K562 (cell line): ENCODE measurements around the gene ITGA2B. TPM values are rescaled to one million over a fixed set of nuclear protein-coding genes. Genes with fewer than 3 reads are reported as not detected.

Source experiments
- ATAC-seq: fragments of 200-7000 bp; cut with Tn5 transposase; 3 replicates; pipeline ENCODE4 v1.9.1; 2020; ENCODE audit warnings: moderate library complexity
- BruUV-seq: library from RNA; stranded (reverse); fragments of 400-500 nt; replicated peaks from 2 replicates; lab custom pipeline; 2021; lab: Mats Ljungman, UMichigan
- CTCF ChIA-PET: fragments of 300-600 bp; formaldehyde crosslinking; extraction: SDS; loops from one replicate; lab custom pipeline; 2021; ENCODE audit warnings: low intra/inter-chr PET ratio; lab: Yijun Ruan, JAX
- POLR2A ChIA-PET: fragments of 300-600, 350-650 bp; sonication (Branson Sonifier 250); formaldehyde crosslinking; extraction: SDS; loops from one replicate; lab custom pipeline; 2021; ENCODE audit warnings: antibody characterized with exemption, inconsistent platforms; lab: Yijun Ruan, JAX
- DNase-seq, 4 experiments: peaks; one replicate each; pipeline versions ENCODE4 v3.0.0 to v3.0.0-alpha.2; 2011 to 2018; ENCODE audit warnings: low spot score in 3 of 4, mixed read lengths in 3 of 4; ENCODE audit errors: extremely low read depth in 1 of 4
- FAIRE-seq: peaks from 2 replicates; lab custom pipeline; 2011; peaks lifted over from hg19 to GRCh38; lab: Jason Lieb, UNC
- H2AFZ ChIP-seq: 2 replicates; pipeline ENCODE4 v1.6.0; 2011; ENCODE audit warnings: low read depth, low read length, control low read depth, inconsistent platforms
- H3K27ac ChIP-seq: fragments of 200-600 bp; 3 replicates; pipeline ENCODE4 v1.8.0; 2011; ENCODE audit warnings: low read depth, mild to moderate bottlenecking, control low read depth, inconsistent platforms, low read length, moderate library complexity, mixed read lengths; ENCODE audit errors: extremely low read depth
- H3K27me3 ChIP-seq, 2 experiments: fragments of 300-600 bp in 1 of 2; 2 replicates in 1 of 2; 3 replicates in 1 of 2; pipeline versions ENCODE4 v1.6.0 to v1.8.0; 2011; ENCODE audit warnings: inconsistent platforms in 2 of 2, low read length in 2 of 2, mild to moderate bottlenecking in 1 of 2, mixed read lengths in 1 of 2, moderate library complexity in 1 of 2; ENCODE audit not compliant: control insufficient read depth in 2 of 2, insufficient read depth in 2 of 2
- H3K36me3 ChIP-seq: fragments of 300-600 bp; 3 replicates; pipeline ENCODE4 v1.8.0; 2011; ENCODE audit warnings: mild to moderate bottlenecking, low read length, inconsistent platforms; ENCODE audit not compliant: control insufficient read depth, insufficient read depth
- H3K4me1 ChIP-seq, 2 experiments: fragments of 200-600 bp in 1 of 2; replicated peaks in 1 of 2; 2 replicates in 1 of 2; 3 replicates in 1 of 2; pipeline versions ENCODE4 v1.5.1 to v1.8.0; 2011; ENCODE audit warnings: inconsistent platforms in 2 of 2, low read length in 2 of 2, mild to moderate bottlenecking in 1 of 2, mixed read lengths in 1 of 2, moderate library complexity in 1 of 2; ENCODE audit not compliant: control insufficient read depth in 2 of 2, insufficient read depth in 2 of 2
- H3K4me2 ChIP-seq: 2 replicates; pipeline ENCODE4 v1.6.1; 2011; ENCODE audit warnings: low read length, control low read depth, inconsistent platforms, mixed read lengths; ENCODE audit not compliant: insufficient read depth
- H3K4me3 ChIP-seq: fragments of 200-600 bp; sonication (generic), shearing (Covaris generic); 2 replicates; pipeline ENCODE4 v1.5.1; 2016; ENCODE audit warnings: control low read depth, inconsistent platforms
- H3K79me2 ChIP-seq: fragments of 200-600 bp; 3 replicates; pipeline ENCODE4 v1.8.0; 2011; ENCODE audit warnings: low read length, inconsistent platforms; ENCODE audit not compliant: control insufficient read depth, insufficient read depth
- H3K9ac ChIP-seq, 2 experiments: 2 replicates each; pipeline versions ENCODE4 v1.6.0 to v1.6.1; 2011; ENCODE audit warnings: low read depth in 2 of 2, low read length in 2 of 2, control low read depth in 1 of 2, inconsistent platforms in 1 of 2, mild to moderate bottlenecking in 1 of 2, mixed read lengths in 1 of 2; ENCODE audit not compliant: insufficient read depth in 1 of 2
- H3K9me1 ChIP-seq: one replicate; pipeline ENCODE4 v1.6.0; 2011; ENCODE audit warnings: inconsistent platforms, mild to moderate bottlenecking, low read length, moderate library complexity; ENCODE audit not compliant: control insufficient read depth, insufficient read depth
- H3K9me3 ChIP-seq: replicated peaks from 2 replicates; pipeline ENCODE4 v1.5.1; 2011; ENCODE audit warnings: low read depth, low read length, inconsistent platforms; ENCODE audit not compliant: control insufficient read depth, insufficient read depth
- H4K20me1 ChIP-seq: replicated peaks from 2 replicates; pipeline ENCODE4 v1.6.1; 2011; ENCODE audit warnings: low read length, inconsistent platforms, mixed read lengths; ENCODE audit not compliant: control insufficient read depth, insufficient read depth
- C11orf30 ChIP-seq: fragments of 450-650 bp; IDR thresholded peaks from 2 replicates; pipeline ENCODE4 v1.6.1; 2016; ENCODE audit warnings: low read depth, mild to moderate bottlenecking
- CBX8 ChIP-seq: fragments of 200-600 bp; sonication (generic); IDR thresholded peaks from 2 replicates; pipeline ENCODE4 v1.6.1; 2012; ENCODE audit warnings: borderline replicate concordance, mixed run types, low read depth, mild to moderate bottlenecking, moderate library complexity, mixed read lengths, low read length, control low read depth, inconsistent platforms; ENCODE audit not compliant: poor library complexity, severe bottlenecking; ENCODE audit errors: extremely low read depth
- E2F1 ChIP-seq: sonication (generic); formaldehyde crosslinking; IDR thresholded peaks from 2 replicates; pipeline ENCODE4 v1.8.1; 2023; ENCODE audit warnings: mild to moderate bottlenecking, missing genetic modification reagents, moderate library complexity
- HMBOX1 ChIP-seq: sonication (generic); IDR thresholded peaks from 2 replicates; pipeline ENCODE4 v1.6.1; 2016
- HNRNPK ChIP-seq: fragments of 200-400 bp; formaldehyde crosslinking; IDR thresholded peaks from one replicate; pipeline ENCODE4 v1.6.1; 2018; ENCODE audit warnings: mild to moderate bottlenecking, low read depth, low read length; ENCODE audit not compliant: poor library complexity, severe bottlenecking
- KAT2B ChIP-seq: IDR thresholded peaks from one replicate; pipeline ENCODE4 v1.6.1; 2012; ENCODE audit warnings: low read depth, mild to moderate bottlenecking, control low read depth, inconsistent platforms, low read length, moderate library complexity
- L3MBTL2 ChIP-seq: fragments of 450-650 bp; IDR thresholded peaks from 2 replicates; pipeline ENCODE4 v1.6.1; 2016; ENCODE audit warnings: mild to moderate bottlenecking, moderate library complexity
- MAZ ChIP-seq, 2 experiments: fragments of 450-650 bp in 1 of 2; sonication (generic) in 1 of 2; formaldehyde crosslinking; IDR thresholded peaks in 1 of 2; conservative IDR thresholded peaks in 1 of 2; 2 replicates each; pipeline versions ENCODE4 v1.4.0 to v1.5.0; 2020; ENCODE audit warnings: mild to moderate bottlenecking in 1 of 2, missing genetic modification reagents in 1 of 2
- NONO ChIP-seq, 2 experiments: fragments of 200-400 bp in 1 of 2; fragments of 450-650 bp in 1 of 2; formaldehyde crosslinking in 1 of 2; IDR thresholded peaks; 2 replicates each; pipeline ENCODE4 v1.6.1; 2017; ENCODE audit warnings: low read depth in 2 of 2, mild to moderate bottlenecking in 2 of 2, moderate library complexity in 2 of 2, low read length in 1 of 2
- PTBP1 ChIP-seq: fragments of 200-400 bp; formaldehyde crosslinking; IDR thresholded peaks from 2 replicates; pipeline ENCODE4 v1.6.1; 2017; ENCODE audit warnings: low read depth, low read length
- YY1 ChIP-seq, 3 experiments: IDR thresholded peaks; 2 replicates each; pipeline ENCODE4 v1.6.1; 2011; ENCODE audit warnings: low read length in 2 of 3, mild to moderate bottlenecking in 2 of 3, moderate library complexity in 2 of 3, borderline replicate concordance in 1 of 3, control low read depth in 1 of 3, low read depth in 1 of 3; ENCODE audit not compliant: insufficient read depth in 3 of 3, insufficient replicate concordance in 2 of 3, control insufficient read depth in 1 of 3, insufficient read length in 1 of 3; ENCODE audit errors: extremely low read depth in 1 of 3
- ZBTB12 ChIP-seq: fragments of 250-450 bp; sonication (Bioruptor Pico); IDR thresholded peaks from 2 replicates; pipeline ENCODE4 v1.4.0; 2020
- ZNF316 ChIP-seq: fragments of 450-650 bp; IDR thresholded peaks from 2 replicates; pipeline ENCODE4 v1.6.1; 2016
- ZNF717 ChIP-seq: fragments of 250-450 bp; sonication (Bioruptor Pico); IDR thresholded peaks from 2 replicates; pipeline ENCODE4 v1.5.0; 2021
- WGBS: fragments of 100-300 bp; shearing (Covaris generic); methylation state at CpG from one replicate; pipeline ENCODE4 v1.1.6; 2016; ENCODE audit warnings: low coverage, mixed read lengths; ENCODE audit not compliant: insufficient coverage; ENCODE audit errors: missing lambda C conversion rate; 5-methylcytosine and 5-hydroxymethylcytosine counted together
- in situ Hi-C: fragments of 300-500 bp; cut with MboI; formaldehyde crosslinking; loops from 4 replicates; pipeline ENCODE4 v1.15.0; 2018; ENCODE audit warnings: inconsistent platforms, mixed read lengths
- intact Hi-C: fragments of 100-400 bp; cut with micrococcal nuclease; formaldehyde crosslinking; loops from 2 replicates; pipeline ENCODE4 v1.14.2; 2022
- polyA plus RNA-seq, 8 experiments: library from polyadenylated mRNA; depleted of rRNA in 4 of 8; stranded (reverse) in 5 of 8; unstranded in 3 of 8; fragments of >200 nt; fragmentation: Nextera tagmentation in 2 of 8; fragmentation: Illumina TruSeq in 1 of 8; extraction: Ambion mirVana in 2 of 8; extraction: Trizol in 1 of 8; gene quantifications; 2 replicates each; pipeline versions ENCODE4 v1.2.1 to v1.2.3, GENCODE V29; 2011 to 2014; ENCODE audit warnings: inconsistent platforms in 1 of 8, missing spikeins in 1 of 8
- total RNA-seq, 7 experiments: library from RNA; depleted of rRNA in 6 of 7; stranded (reverse); fragments of >200 nt in 6 of 7; fragmentation: Illumina TruSeq in 2 of 7; extraction: Trizol in 2 of 7; gene quantifications; 2 replicates each; pipeline versions ENCODE4 v1.2.1 to v1.2.3, GENCODE V29; 2011 to 2021; ENCODE audit warnings: low replicate concordance in 1 of 7
- TF ChIP-seq, protein P1 (sequence below): fragments of 450-650 bp; IDR thresholded peaks from 2 replicates; pipeline ENCODE4 v1.6.1; 2016; ENCODE audit warnings: missing biosample characterization, missing genetic modification characterization

The ITGA2B gene
- total and polyA plus RNA-seq, 9 of the 15 experiments (the other 6 are each of a cell fraction or from before 2014, with no cell fraction given) = 1.1 to 26.4 (median 5.6) TPM

- no peak for FAIRE-seq
- BruUV-seq = no TSS peak
- WGBS = 47% methylated on average over 2 of the region's 2 CpGs
- Histone ChIP-seq H3K27ac (no peak overlapping the region; the same call in 2 of the 3 replicates), H3K4me1 (no peaks in the 10 kb centered on the region), H3K9ac (no peak overlapping the region), H3K9me1 (no peaks in the 10 kb centered on the region), H3K79me2 (peaks cover 13% of the 10 kb centered on the region), H3K36me3 (peaks cover 23% of the 10 kb centered on the region), H3K4me2 (no peak overlapping the region), H3K4me3 (no peak overlapping the region), H3K27me3 (no peaks in the 10 kb centered on the region), H4K20me1 (no peaks in the 10 kb centered on the region), H3K9me3 (no peaks in the 10 kb centered on the region), H2AFZ (no peak overlapping the region)
- TF ChIP-seq C11orf30 = 0 out of 2 replicates have a peak, but pooled peaks have one; percentile 12
- no peak for TF ChIP-seq CBX8
- TF ChIP-seq YY1 (IDR thresholded peaks at IDR 0.05; ENCODE audit: borderline replicate concordance in 1 of 3, control insufficient read depth in 1 of 3, extremely low read depth in 1 of 3, insufficient read depth in 3 of 3, insufficient read length in 1 of 3, insufficient replicate concordance in 2 of 3, low read depth in 1 of 3, low read length in 2 of 3) = peak in 1 of 3 experiments; percentile 24
- no peak for TF ChIP-seq PTBP1
- TF ChIP-seq E2F1 (CRISPR knock-in tag) = no peak
- no peak for TF ChIP-seq NONO (IDR thresholded peaks at IDR 0.05; ENCODE audit: low read depth in 2 of 2, low read length in 1 of 2)
- no peak for TF ChIP-seq L3MBTL2
- no peak for TF ChIP-seq MAZ (CRISPR knock-in tag; conservative IDR thresholded peaks at IDR 0.05 in 1 of 2, IDR thresholded peaks at IDR 0.05 in 1 of 2)
- TF ChIP-seq ZNF717 = no peak
- TF ChIP-seq, protein P1, sequence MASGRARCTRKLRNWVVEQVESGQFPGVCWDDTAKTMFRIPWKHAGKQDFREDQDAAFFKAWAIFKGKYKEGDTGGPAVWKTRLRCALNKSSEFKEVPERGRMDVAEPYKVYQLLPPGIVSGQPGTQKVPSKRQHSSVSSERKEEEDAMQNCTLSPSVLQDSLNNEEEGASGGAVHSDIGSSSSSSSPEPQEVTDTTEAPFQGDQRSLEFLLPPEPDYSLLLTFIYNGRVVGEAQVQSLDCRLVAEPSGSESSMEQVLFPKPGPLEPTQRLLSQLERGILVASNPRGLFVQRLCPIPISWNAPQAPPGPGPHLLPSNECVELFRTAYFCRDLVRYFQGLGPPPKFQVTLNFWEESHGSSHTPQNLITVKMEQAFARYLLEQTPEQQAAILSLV (tag) = no peak
- 0 out of 2 replicates have a peak, but pooled peaks have one; percentile 13 for TF ChIP-seq HMBOX1
- TF ChIP-seq ZNF316 = peak; percentile 30; the same call in 1 of the 2 replicates
- TF ChIP-seq ZBTB12 (CRISPR knock-in tag) = no peak
- no peak for TF ChIP-seq HNRNPK
- TF ChIP-seq KAT2B = no peak
- intact Hi-C loops (no loop called here), in situ Hi-C loops (no loop called here)
- ATAC-seq = peak; percentile 57
- DNase-seq = no peak
- ChIA-PET CTCF (no interaction called here), POLR2A (interaction anchor here (1.3 kb wide), 1 partner anchor 41 kb away, joined by 3 read pairs; no protein-coding TSS in a partner anchor)
These were observed 49.2 kb upstream of the ITGA2B start for GRCh38 chr17:44438636-44439035.
